WTC11 (cell line): ENCODE data around the gene INKA2.

Experiments used
- CTCF ChIP-seq: fragments of 200-600 bp; IDR thresholded peaks from 2 replicates; pipeline ENCODE4 v1.8.0; 2022; ENCODE audit warnings: antibody characterized with exemption
- SMAD4 ChIP-seq: sonication (generic); formaldehyde crosslinking; IDR thresholded peaks from 2 replicates; pipeline ENCODE4 v1.8.0; 2022; ENCODE audit warnings: mild to moderate bottlenecking, missing genetic modification reagents
- TCF7 ChIP-seq: sonication (generic); formaldehyde crosslinking; IDR thresholded peaks from 2 replicates; pipeline ENCODE4 v1.8.0; 2022; ENCODE audit warnings: mild to moderate bottlenecking, low read depth, missing genetic modification reagents, moderate library complexity
- USF1 ChIP-seq: sonication (generic); formaldehyde crosslinking; IDR thresholded peaks from 2 replicates; pipeline ENCODE4 v1.8.0; 2022; ENCODE audit warnings: mild to moderate bottlenecking, missing genetic modification reagents
- ZNF219 ChIP-seq: sonication (generic); formaldehyde crosslinking; IDR thresholded peaks from 2 replicates; pipeline ENCODE4 v1.8.0; 2023; ENCODE audit warnings: missing genetic modification reagents, mild to moderate bottlenecking, borderline replicate concordance

- TF ChIP-seq CTCF (no peak), SMAD4 (no peak), USF1 (CRISPR knock-in tag) (no peak), TCF7 (no peak), ZNF219 (CRISPR knock-in tag) (no peak)
These were observed 34.4 kb downstream of the INKA2 start for GRCh38 chr1:111704776-111705175.
